Ishikawa (cell line): ENCODE measurements around the gene KCTD5.

Source experiments
- CEBPB ChIP-seq: IDR thresholded peaks from 2 replicates; pipeline ENCODE4 v1.6.1; 2012
- CREB1 ChIP-seq: IDR thresholded peaks from 2 replicates; pipeline ENCODE4 v1.6.1; 2012; ENCODE audit warnings: low read depth
- EGR1 ChIP-seq: IDR thresholded peaks from 2 replicates; pipeline ENCODE4 v1.6.1; 2012
- EP300 ChIP-seq: IDR thresholded peaks from 2 replicates; pipeline ENCODE4 v1.6.1; 2012; ENCODE audit warnings: borderline replicate concordance
- FOXM1 ChIP-seq: IDR thresholded peaks from 2 replicates; pipeline ENCODE4 v1.6.1; 2012; ENCODE audit warnings: low read depth, borderline replicate concordance
- NFIC ChIP-seq: IDR thresholded peaks from 2 replicates; pipeline ENCODE4 v1.6.1; 2012
- RAD21 ChIP-seq: IDR thresholded peaks from 2 replicates; pipeline ENCODE4 v1.6.1; 2012; ENCODE audit warnings: low read depth
- REST ChIP-seq: IDR thresholded peaks from 2 replicates; pipeline ENCODE4 v1.6.1; 2012; ENCODE audit warnings: low read depth, mild to moderate bottlenecking
- TAF1 ChIP-seq: IDR thresholded peaks from 2 replicates; pipeline ENCODE4 v1.6.1; 2012; ENCODE audit warnings: low read depth, mild to moderate bottlenecking
- TCF12 ChIP-seq: IDR thresholded peaks from 2 replicates; pipeline ENCODE4 v1.6.1; 2012; ENCODE audit warnings: low read depth
- TEAD4 ChIP-seq: IDR thresholded peaks from 2 replicates; pipeline ENCODE4 v1.6.1; 2012
- YY1 ChIP-seq: IDR thresholded peaks from 2 replicates; pipeline ENCODE4 v1.6.1; 2012; ENCODE audit warnings: low read depth
- ZBTB7A ChIP-seq: IDR thresholded peaks from 2 replicates; pipeline ENCODE4 v1.6.1; 2012; ENCODE audit warnings: low read depth
- TF ChIP-seq, protein P1 (sequence below): IDR thresholded peaks from 2 replicates; pipeline ENCODE4 v1.6.1; 2012
- TF ChIP-seq, protein P2 (sequence below): IDR thresholded peaks from 2 replicates; pipeline ENCODE4 v1.6.1; 2012

The KCTD5 gene

DNA sequence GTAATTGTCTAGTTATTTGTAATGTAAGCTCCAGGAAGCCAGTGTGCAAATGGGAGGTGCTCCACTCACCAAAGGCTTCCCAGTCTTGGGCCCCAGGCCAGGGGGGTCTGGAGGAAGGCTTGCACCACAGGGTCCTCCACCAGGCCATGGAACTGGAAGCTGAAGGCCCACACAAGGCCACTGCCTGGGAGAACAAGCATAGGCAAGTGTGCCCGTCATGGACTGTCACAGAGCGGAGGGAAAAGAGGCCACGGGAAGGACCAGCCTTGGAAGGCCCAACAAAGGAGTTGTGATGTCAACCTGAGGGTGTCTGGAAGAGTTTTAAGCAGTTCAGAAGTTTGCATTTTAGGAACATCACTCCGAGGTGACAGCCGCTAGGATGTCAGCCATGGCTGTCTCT is 67.2 kb downstream of the KCTD5 start:
- TF ChIP-seq, protein P1, sequence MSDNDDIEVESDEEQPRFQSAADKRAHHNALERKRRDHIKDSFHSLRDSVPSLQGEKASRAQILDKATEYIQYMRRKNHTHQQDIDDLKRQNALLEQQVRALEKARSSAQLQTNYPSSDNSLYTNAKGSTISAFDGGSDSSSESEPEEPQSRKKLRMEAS: no peak
- no peak for TF ChIP-seq EP300
- no peak for TF ChIP-seq REST
- TF ChIP-seq, protein P2, sequence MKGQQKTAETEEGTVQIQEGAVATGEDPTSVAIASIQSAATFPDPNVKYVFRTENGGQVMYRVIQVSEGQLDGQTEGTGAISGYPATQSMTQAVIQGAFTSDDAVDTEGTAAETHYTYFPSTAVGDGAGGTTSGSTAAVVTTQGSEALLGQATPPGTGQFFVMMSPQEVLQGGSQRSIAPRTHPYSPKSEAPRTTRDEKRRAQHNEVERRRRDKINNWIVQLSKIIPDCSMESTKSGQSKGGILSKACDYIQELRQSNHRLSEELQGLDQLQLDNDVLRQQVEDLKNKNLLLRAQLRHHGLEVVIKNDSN: no peak

GRCh38 chr16:2749936-2750335 is 67.6 kb downstream of the KCTD5 start:
- TF ChIP-seq NFIC: no peak
- TF ChIP-seq CREB1: no peak
- TF ChIP-seq, protein P1: no peak
- no peak for TF ChIP-seq YY1
- TF ChIP-seq TEAD4: no peak
- TF ChIP-seq EGR1: no peak

DNA sequence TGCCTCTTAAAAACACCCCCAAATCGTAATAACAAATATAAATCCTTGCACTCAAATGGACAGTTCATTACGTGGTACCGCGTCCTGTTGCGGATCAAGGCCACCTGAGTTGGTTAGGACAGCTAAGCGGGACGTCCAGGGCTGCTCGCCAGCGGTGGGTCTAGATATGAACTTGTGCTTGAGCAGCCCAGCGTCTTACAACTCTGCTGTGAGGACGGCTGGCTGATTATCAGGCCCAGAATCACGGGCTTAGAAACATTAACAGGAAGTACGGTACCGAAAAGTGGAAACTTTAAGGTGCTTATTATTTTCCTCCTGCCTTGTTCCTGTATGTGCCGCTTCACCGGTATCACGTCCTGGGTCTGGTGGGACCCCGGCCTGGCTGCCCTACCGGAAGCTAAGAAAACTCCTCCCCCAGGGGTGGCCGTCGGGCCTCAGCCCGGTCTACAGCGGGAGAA is 69.3 kb downstream of the KCTD5 start:
- TF ChIP-seq EGR1 (no peak), YY1 (no peak), FOXM1 (no peak), RAD21 (no peak), REST (no peak), TEAD4 (no peak), CREB1 (no peak), EP300 (no peak), TAF1 (no peak), NFIC (no peak), CEBPB (no peak), TCF12 (no peak), ZBTB7A (no peak)
- TF ChIP-seq, protein P2: no peak
- TF ChIP-seq, protein P1: no peak

DNA sequence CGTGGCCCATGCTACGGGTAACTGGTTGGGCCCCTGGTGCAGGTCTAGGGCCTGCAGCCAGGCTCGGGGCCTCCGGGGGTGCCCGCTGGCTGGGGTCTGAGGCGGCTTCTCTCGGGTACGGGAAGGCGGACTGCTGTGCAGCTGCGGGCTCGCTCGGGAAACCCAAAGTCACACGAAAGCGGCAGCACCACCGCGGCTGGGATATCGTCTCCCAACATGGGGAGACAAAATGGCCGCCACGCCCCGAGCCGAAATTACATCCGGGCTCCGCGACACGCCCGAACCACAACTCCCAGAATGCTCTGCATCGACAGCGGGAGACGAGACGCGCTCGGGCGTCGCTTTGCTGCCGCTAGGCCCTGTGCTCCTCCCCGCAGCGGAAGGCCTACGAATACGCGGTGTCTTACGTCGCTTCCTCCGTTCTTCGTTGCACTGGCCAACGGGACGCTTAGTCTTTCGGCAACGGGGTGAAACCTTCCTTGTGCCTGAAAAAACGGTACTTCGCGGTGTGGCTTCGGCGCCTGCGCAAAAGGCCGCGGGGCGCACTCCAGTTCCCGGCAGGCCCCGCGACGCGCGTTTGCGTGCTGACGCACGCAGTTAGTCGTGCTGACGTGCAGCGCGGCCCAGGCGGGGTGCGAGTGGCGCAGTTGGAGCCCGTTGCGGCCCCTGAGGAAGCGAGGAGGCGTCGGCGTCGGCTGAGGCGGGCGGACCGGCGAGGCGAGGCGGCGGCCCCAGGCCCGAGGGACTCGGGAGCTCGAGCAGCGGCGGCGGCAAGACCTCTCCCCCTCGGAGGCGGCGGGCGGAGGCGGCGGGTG is 69.9 kb downstream of the KCTD5 start, which contains the start of gene SRRM2:
Gene SRRM2 (plus strand): TSS at position 604 of the 815 bp plus-strand sequence. CDS start 3,727 bp downstream, outside the sequence.
- peak; percentile 63; the same call in 1 of the 2 replicates for TF ChIP-seq TAF1
- 0 out of 2 replicates have a peak, but pooled peaks have one; percentile 18 for TF ChIP-seq ZBTB7A
- TF ChIP-seq NFIC: 0 out of 2 replicates have a peak, but pooled peaks have one; percentile 45
- no peak for TF ChIP-seq REST
- no peak for TF ChIP-seq FOXM1
- peak; percentile 36; the same call in 1 of the 2 replicates for TF ChIP-seq TEAD4
- TF ChIP-seq, protein P1: peak; percentile 97
- TF ChIP-seq YY1: peak; percentile 96
- TF ChIP-seq RAD21: no peak
- peak; percentile 61; the same call in 1 of the 2 replicates for TF ChIP-seq EGR1
- peak; percentile 88 for TF ChIP-seq CREB1
